GM12878 (cell line): ENCODE measurements around the gene TBC1D19.

Source experiments
- CBX5 ChIP-seq: sonication (generic); IDR thresholded peaks from 2 replicates; pipeline ENCODE4 v1.6.1; 2016; ENCODE audit warnings: low read depth, moderate library complexity, mild to moderate bottlenecking, inconsistent platforms
- CREB1 ChIP-seq: IDR thresholded peaks from 2 replicates; pipeline ENCODE4 v1.6.1; 2012; ENCODE audit warnings: low read depth, mild to moderate bottlenecking, inconsistent platforms
- CTCF ChIP-seq, 3 experiments: IDR thresholded peaks in 2 of 3; conservative IDR thresholded peaks in 1 of 3; 2 replicates each; pipeline ENCODE4 v1.5.1; 2011; ENCODE audit warnings: low read depth in 3 of 3, low read length in 3 of 3, mild to moderate bottlenecking in 3 of 3, control low read depth in 2 of 3, moderate library complexity in 2 of 3, inconsistent platforms in 1 of 3, mixed read lengths in 1 of 3; ENCODE audit not compliant: control insufficient read depth in 2 of 3, insufficient read depth in 1 of 3; ENCODE audit errors: extremely low read depth in 1 of 3
- GABPA ChIP-seq: IDR thresholded peaks from 2 replicates; pipeline ENCODE4 v1.6.1; 2014; ENCODE audit warnings: antibody characterized with exemption, low read depth, mild to moderate bottlenecking, inconsistent platforms
- NR2C1 ChIP-seq: fragments of 450-650 bp; IDR thresholded peaks from 2 replicates; pipeline ENCODE4 v1.6.1; 2017; ENCODE audit warnings: antibody characterized with exemption, mild to moderate bottlenecking, moderate library complexity
- NRF1 ChIP-seq: conservative IDR thresholded peaks from 2 replicates; pipeline ENCODE4 v1.6.1; 2011; ENCODE audit warnings: mild to moderate bottlenecking, low read depth, low read length, improper control_type of control experiment
- PAX5 ChIP-seq: IDR thresholded peaks from 2 replicates; pipeline ENCODE4 v1.6.1; 2011; ENCODE audit warnings: low read depth, low read length, borderline replicate concordance
- POLR2A ChIP-seq: IDR thresholded peaks from 2 replicates; pipeline ENCODE4 v1.6.1; 2011; ENCODE audit warnings: low read depth, mild to moderate bottlenecking, low read length
- POLR2AphosphoS5 ChIP-seq: IDR thresholded peaks from 2 replicates; pipeline ENCODE4 v1.6.1; 2011; ENCODE audit warnings: mild to moderate bottlenecking, low read length, inconsistent platforms
- ZNF24 ChIP-seq: fragments of 450-650 bp; IDR thresholded peaks from 2 replicates; pipeline ENCODE4 v1.6.1; 2017; ENCODE audit warnings: antibody characterized with exemption, mild to moderate bottlenecking

- TF ChIP-seq CBX5 (no peak), CTCF (IDR thresholded peaks at IDR 0.05 in 2 of 3, conservative IDR thresholded peaks at IDR 0.05 in 1 of 3; ENCODE audit: control insufficient read depth in 2 of 3, extremely low read depth in 1 of 3, insufficient read depth in 1 of 3, low read depth in 3 of 3, low read length in 3 of 3) (no peak), POLR2AphosphoS5 (no peak), CREB1 (no peak), ZNF24 (no peak), GABPA (no peak), NRF1 (no peak), PAX5 (no peak), NR2C1 (no peak), POLR2A (no peak)
These were observed 40.9 kb upstream of the TBC1D19 start for GRCh38 chr4:26542991-26543390.
